Activated CD8-positive, alpha-beta memory T cell treated with anti-CD3 and anti-CD28 coated beads for 1 hour (primary cell): ENCODE results near the gene TMEM151B.
"Not testable (repeated sequence)": the region's sequence is repeated elsewhere in the genome, so short reads cannot be mapped to it uniquely, and the experiment has no call there.

Source experiments
- DNase-seq, 2 donors: peaks; one replicate each; pipeline ENCODE4 v3.0.0-alpha.2; 2020; ENCODE audit warnings: low read depth in 1 of 2; ENCODE audit errors: extremely low read depth in 1 of 2

TMEM151B gene

DNA sequence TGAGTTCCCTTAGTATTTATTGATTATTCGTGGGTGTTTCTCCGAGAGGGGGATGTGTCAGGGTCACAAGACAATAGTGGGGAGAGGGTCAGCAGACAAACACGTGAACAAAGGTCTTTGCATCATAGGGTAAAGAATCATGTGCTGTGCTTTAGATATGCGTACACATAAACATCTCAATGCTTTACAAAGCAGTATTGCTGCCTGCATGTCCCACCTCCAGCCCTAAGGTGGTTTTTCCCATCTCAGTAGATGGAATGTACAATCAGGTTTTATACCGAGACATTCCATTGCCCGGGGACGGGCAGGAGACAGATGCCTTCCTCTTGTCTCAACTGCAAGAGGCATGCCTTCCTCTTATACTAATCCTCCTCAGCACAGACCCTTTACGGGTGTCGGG is 58.0 kb downstream of the TMEM151B start:
- not testable (repeated sequence) for DNase-seq

DNA sequence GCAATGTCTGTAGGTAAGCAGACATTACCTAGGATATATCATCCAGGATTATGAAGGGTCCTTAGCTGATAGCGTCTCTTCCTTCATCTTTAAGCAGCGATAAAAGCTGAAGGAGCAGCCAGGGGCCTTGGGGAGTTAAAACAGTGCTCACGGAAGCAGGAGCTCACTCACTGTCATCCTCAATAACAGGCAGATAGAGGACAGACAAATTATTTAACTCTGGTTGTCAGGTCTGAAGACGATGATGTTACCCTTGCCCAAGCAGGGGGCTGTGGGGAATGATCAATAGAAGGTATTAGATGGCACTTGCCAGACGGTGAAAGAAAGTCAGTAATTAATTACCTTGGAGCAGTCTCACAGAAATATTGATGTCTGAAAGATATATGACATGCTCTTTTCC is 59.6 kb downstream of the TMEM151B start:
- no peak for DNase-seq

DNA sequence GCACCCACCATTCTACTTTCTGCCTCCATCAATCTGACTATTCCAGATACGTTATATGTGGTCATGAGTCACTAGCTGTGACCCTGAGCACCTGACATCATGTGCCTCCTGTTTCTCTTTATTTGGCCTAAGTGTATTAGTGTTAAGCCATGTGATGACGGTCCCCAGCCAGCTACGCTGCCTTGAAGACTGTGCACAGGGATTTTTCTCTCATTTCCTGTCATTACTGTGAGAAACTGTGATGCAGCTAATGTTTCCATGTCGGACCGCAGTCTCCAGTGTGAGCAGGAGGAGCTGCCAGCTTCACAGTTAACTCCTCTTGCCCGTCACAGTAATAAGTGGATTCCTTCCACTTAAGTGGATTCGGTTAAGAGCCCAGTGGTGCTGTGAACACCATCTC is 62.3 kb downstream of the TMEM151B start:
- DNase-seq: no peak

DNA sequence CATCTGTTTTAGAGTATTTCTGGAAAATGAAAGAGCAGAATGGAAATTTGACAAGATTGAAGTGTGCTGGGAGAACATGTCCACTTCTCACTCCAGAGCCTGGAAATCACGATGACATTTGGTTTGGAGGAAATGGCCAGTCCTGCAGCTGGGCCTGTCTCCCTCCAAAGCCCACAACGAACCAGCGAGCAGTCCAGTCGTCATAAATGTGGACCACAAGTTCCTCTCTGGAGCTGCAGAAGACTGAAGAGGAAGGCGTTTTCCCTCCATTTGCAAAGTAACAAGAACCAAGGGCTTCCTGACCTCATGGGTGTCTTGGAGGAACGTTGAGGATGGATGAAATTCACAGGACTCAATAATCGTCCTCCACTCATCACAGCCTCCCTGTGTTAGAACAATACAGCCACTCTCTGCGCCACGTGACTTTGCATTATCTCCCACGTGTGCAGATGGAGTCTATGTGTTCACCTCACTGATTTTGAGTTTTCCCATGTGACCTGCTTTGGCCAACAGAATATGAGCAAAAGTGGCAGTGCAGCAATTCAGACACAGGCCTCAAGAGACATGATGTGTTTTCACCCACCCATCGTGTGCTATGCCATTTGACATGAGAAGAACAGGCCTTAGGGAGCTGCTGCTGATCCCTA is 63.1 kb downstream of the TMEM151B start:
- no peak for DNase-seq

DNA sequence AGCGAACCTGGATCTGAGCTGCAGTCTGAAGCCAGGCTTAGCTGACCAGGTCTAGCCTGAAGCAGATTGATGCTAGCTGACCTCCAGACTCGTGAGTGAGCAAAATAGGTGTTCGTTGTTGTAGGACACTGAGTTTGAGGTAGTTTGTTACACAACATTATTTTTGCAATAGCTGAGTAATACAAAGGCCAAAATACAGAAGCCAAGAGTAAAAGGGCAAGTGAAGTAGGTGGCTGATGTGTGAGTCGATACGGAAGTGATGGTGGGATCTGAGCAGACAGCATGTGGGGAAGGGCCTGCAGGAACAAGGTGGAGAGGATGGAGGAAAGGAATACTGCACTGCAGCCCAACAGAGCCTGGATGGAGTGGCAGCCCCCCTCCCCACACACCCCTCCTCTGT is 63.7 kb downstream of the TMEM151B start:
- DNase-seq: no peak

DNA sequence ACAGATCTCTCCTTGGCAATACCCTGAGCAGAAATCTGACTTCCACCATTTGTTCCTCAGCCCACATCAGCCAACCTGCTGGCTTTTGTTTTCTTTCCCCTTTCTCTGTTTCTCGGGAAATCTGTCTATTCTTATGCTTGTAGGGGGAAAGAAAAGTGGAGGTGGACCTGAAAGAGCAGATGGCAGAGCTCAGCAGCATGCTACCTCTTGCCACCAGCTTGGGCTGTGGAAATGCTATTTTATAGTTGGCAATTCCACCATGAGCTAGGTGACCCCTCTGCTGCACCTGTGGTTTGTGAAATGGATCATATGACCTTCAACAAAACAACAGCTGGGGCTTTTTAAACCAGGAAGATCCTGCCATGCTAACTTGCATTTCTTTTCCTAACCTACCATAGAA is 65.4 kb downstream of the TMEM151B start:
- no peak for DNase-seq

DNA sequence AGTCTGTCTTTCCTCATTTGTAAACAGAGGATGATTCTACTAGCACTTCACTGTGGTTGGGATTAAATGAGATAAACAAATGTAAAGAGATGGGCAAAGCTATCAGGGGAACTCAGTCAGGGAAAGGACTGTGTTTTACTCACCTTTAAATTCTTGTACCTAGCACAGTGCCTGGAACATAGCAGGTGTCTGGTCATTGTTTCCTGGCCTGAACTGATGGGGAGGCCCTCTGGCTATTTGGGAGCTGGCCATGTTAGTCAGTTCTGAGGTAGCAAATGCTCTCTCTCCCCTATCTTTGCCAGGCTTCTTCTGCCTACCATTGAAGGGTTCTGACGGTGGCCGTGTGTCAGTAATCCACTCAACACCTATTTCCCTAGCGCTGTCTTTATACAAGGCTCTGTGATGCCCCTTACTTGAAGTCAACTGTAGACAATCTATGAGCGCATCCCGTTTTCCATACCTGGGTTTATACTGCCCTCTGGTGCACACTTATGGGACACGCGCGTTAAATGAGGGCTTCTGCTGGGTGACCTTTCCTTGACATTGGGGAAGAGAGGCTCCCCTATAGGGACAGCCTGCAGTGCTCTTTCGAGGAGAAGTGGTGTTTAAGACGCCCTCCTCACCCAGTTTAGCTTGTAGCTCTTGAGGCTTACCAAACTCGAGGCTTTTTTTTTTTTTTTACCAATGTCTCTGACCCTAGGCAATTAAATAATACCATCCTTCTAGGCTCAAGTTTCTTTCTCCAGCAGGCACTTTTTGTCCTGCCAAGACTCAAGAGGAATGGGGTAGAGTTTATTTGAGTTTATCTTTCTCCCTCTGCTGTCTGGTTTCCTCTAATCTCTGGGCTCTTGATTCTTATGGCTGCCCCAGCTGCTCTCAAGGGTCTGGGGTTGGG is 68.2 kb downstream of the TMEM151B start:
- peak; percentile 28 to 35 for DNase-seq

DNA sequence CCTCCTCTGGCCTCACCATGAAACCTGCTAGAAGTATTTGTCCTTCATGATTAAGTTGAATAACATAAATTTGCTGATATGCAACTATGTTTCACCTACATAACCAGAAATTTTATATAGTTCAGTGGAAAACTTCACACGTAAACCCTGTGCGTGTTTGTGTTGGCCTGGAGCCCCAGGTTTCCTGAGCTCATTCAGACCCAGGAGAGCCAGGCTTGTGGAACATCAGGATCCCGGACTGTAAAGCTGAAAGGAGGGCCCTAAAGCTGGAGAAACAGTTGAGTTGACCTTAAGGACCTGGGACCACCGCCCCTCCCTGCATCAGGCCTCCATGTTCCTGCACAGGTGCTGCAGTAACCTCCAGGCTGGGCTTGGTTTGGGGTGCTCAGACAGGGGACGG is 69.1 kb downstream of the TMEM151B start:
- no peak for DNase-seq

DNA sequence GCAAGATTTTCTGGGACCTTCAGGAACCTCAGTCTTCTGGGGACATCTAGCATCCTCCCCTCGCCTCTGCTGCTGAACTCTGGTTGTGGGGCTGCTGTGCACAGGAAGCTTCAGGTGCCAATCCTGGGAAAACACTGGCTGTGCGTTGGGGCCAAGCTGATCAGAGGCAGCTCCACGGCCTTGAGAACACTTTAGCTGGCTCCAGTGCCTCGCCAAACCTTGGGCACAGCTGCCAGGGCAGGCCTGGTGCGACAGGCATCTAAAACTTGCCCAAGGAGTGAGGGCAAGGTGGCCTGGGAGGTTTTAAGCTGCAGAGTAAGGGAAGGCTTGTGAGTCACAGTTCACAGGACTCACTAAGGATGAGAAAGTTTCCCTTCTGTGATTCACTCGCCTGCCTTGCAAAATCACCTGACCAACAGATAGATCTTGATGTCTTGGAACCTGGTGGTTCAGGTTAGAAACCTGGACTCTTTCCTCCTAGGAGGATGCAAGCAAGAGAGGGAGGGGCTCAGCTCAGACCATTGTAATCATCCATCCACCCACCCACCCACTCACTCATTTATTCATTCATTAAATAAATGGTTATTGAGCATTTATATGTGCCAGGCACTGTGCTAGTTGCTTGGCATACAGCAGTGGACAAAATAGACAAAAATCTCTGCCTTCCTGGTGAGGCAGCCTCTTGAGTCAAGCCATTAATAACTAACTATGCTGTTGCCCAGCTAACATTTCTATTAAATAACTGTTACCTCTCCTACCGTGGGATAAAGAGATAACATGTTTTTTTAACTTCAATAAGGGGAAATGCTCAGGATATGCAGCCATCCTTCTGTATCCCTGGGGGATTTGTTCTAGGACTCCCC is 69.7 kb downstream of the TMEM151B start:
- DNase-seq: no peak

DNA sequence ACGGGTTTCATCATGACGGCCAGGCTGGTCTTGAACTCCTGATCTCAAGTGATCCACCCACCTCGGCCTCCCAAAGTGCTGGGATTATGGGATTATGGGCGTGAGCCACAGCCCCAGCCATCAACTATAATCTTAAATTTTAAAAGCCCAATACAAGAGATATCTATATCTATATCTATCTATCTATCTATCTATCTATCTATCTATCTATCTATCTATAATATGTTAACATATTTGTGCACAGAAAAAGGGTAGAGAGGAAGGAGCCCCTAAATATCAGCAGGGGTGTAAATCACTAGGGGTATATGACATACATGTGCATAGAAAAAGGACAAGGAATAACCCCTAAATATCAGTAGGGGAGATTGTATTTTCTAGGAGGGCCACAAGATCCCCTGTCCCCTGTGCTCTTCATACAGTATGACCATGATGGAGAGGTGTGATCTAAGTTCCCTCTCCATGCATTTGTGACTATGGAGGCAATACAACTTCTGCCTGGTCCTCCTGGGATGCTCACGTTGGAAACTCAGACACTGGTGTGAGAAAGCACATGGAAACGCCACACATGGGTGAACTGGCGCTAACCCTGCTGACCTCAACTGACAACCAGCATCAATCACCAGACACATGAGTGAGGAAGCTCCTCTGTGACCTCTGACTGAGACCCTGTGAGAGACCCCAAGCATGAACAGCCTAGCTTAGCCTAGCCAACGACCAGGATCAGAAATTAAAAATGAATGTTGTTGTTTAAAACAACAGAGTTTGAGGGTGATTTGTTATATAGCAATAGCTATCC is 71.0 kb downstream of the TMEM151B start:
- no peak for DNase-seq

DNA sequence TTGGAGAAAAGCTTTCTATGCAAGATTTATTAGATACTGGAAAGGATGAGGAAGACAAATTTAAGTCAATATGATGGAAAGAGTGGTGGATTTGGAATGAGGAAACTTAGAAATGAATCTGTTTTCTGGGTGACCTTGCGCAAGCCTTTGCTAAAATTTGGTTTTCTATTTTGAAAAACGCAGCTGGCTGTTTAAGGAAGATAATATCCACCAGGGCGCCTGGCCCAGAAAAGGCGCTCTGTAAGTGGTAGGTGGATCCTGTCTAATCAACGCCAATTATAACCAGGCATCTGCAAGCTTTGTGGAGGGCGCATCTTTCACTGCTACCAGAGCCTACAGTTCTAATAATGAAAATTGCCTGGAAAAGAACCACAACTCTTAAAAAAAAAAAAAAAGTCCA is 71.8 kb downstream of the TMEM151B start:
- DNase-seq: no peak

DNA sequence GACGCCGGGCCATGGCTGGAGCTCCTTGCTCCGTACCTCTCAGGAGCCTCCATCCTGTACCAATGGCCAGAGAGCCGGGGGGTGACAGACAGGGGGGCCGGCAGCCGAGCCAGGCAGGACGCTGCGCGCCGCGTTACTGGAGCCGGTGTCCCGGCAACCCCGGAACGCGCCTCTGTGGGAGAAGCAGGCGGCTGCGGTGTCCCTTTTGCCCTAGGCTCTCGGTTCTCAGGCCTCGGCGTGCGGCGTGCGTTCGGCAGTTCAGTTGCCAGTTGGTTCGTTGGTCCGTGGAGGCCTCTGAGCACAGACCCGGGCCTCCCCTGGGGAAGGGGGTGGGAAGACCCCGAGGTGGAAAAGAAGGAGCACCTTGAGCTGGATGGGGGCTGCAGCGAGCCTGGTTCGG is 72.2 kb downstream of the TMEM151B start, which contains the start of gene SPATS1:
Gene SPATS1, plus strand, starts transcription at position 162 of the 400 bp plus-strand sequence. CDS start 446 bp downstream, outside the sequence.
- no peak for DNase-seq

DNA sequence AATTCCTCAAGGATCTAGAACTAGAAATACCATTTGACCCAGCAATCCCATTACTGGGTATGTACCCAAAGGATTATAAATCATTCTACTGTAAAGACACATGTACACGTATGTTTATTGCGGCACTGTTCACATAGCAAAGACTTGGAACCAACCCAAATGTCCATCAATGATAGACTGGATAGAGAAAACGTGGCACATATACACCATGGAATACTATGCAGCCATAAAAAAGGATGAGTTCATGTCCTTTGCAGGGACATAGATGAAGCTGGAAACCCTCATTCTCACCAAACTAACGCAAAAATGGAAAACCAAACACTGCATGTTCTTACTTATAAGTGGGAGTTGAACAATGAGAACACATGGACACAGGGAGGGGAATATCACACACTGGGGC is 76.6 kb downstream of the TMEM151B start:
- DNase-seq: not testable (repeated sequence)

DNA sequence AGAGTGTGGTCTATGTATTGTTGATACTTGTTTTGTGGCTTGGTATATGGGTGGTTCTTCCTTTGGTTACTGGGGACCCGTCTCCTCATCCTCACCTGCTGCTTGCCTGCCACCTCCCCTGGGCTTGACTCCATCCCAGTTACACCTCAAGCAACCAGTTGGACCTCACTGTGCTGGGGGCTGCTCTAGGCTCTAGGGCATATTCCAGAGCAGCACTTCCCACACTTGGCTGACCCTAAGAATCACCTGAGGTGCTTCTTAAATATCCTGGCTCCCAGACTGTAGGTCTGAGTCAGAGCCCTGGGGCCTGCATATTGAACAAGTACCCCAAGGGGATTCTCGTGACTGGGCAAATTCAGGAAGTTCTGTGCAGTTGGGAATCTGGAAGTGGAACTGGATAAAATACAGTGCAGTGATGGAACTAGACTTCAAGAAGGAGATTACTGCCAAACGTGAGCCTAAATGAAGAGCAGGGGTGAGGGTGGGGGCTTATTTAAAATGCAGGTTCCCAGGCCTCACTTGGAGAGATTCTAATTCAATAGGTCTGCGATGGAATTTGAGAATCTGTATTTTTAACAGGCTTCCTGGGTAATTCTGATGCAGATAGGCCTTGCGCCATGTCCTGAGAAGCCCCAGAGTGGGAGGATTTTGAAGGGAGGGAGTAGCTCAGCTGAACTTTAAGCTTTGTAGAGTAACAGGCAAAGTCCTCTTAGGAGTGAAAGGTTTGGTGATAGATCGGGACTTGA is 79.8 kb downstream of the TMEM151B start:
- DNase-seq: no peak

DNA sequence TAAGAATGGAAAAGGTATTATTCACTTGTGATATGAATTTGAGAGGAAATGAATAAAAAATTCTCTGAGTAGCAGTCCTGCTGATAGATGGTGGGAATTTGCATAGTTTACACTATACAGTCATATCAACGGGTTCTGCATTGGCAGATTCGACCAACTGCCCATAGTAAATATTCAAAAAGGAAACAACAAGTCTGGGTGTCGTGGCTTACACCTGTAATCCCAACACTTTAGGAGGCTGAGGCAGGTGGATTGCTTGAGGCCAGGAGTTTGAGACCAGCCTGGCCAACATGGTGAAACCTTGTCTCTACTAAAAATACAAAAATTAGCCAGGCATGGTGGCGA is 80.4 kb downstream of the TMEM151B start:
- DNase-seq: not testable (repeated sequence)

DNA sequence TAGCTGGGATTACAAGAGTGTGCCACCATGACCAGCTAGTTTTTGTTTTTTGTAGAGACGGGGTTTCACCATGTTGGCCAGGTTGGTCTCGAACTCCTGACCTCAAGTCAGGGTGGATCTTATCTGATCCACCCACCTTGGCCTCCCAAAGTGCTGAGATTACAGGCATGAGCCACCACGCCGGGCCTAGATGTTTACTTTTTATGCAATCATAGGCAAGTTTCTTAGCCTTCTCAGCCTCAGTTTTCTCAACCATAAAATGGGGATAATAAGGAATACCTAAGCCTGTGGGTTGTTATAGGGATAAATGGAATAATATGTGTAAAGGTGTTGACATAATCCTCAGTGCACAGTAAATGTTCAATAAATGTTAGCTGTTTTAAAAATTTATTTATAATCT is 82.0 kb downstream of the TMEM151B start:
- DNase-seq: no peak

DNA sequence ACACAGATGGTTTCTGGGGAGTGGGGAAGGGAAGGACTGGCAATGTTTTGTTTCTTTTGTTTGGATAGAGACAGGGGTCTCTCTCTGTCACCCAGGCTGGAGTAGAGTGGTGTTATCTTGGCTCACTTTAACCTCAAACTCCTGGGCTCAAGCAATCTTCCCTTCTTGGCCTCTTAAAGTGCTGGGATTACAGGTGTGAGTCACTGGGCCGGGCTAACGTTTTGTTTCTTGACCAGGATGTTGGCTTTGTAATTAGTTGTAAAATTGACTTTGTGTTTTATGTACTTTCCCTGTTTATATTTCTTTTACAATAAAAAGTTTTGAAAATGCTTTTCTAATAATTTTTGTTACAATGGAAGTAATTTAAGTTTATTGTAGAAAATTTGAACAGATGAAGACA is 83.1 kb downstream of the TMEM151B start:
- DNase-seq: no peak

DNA sequence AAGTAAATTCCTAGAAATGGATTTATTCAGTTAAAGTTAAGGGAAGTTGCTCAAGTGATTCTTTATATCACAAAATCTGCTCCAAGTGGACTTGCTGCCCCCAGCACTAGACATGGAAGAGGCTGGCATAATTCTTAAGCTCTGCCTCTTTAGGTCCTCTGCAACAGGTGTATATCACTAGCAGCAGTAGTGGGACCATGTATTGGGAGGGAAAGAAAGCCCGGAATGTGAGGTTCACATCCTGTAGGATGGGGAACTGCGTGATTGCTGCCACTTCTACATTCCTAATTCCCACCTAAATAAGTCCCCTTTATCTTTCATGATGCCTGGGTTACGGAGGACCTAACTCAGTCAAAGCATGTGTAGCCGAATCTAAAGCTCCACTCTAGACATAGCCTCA is 85.4 kb downstream of the TMEM151B start:
- DNase-seq: no peak

DNA sequence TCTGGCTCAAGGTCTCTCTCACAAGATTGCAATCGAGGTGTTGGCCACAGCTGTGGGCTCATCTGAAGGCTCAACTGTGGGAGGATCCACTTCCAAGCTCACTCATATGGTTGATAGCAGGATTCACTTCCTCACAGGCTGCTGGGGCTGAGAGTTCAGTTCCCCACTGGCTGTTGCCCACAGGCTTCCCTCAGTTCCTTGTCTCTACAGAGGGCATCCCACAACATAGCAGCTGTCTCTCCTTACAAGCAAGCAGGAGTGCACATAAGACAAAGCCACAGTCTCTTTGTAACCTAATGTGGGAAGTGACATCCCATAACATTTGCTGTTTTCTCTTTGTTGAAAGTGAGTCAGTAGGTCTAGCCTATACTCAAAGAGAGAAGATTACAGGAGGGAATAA is 86.2 kb downstream of the TMEM151B start:
- DNase-seq: no peak
